Endometrial microvascular endothelial cells (primary cell): ENCODE data around the gene TEPSIN. TPM values are rescaled to one million over a fixed set of nuclear protein-coding genes. Genes with fewer than 3 reads are reported as not detected.
"Not testable (repeated sequence)": the region's sequence is repeated elsewhere in the genome, so short reads cannot be mapped to it uniquely, and the experiment has no call there.

ENCODE experiments used
- in situ Hi-C: cut with HindIII; loops from 2 replicates; pipeline ENCODE4 v1.10.0; 2017; ENCODE audit warnings: low sequenced_read_pairs, low pct_unique_long_range_greater_than_20kb; ENCODE audit errors: inconsistent ontology term
- total RNA-seq: library from RNA; depleted of rRNA; stranded (reverse); fragments of >200 nt; gene quantifications from one replicate; pipeline ENCODE4 v1.2.3, GENCODE V29; 2015; ENCODE audit errors: inconsistent ontology term

The TEPSIN gene
- total RNA-seq, 1 donor from 2014 or later = 29.6 TPM

DNA sequence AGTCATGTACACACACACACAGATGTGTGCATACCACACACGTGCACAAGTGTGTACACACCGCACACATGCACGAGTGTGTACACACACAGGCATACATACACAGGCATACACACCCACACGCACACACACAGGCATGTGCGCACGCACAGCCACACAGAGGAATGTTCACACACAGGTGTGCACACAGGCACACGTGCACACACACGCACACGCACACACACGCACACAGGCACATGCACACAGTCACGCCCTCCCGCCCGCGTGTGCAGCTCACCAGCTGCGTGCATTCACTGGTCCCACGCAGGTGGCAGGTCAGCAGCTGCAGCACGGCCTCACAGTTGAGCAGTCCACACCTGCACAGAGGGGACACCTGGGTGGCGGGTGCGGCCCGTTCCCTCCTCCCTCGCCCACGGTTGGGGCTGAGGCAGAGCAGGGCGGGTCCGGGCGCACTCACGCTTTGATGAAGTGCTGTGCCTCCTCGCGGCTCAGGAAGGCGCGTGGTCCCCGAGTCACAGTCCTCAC lies 7.7 kb downstream of the TEPSIN start:
- in situ Hi-C loops = no loop called here

GRCh38 chr17:81230043-81230820 lies 8.6 kb downstream of the TEPSIN start:
- in situ Hi-C loops = no loop called here

- in situ Hi-C loops = no loop called here
Measured at GRCh38 chr17:81229666-81229920, 9.3 kb downstream of the TEPSIN start.

DNA sequence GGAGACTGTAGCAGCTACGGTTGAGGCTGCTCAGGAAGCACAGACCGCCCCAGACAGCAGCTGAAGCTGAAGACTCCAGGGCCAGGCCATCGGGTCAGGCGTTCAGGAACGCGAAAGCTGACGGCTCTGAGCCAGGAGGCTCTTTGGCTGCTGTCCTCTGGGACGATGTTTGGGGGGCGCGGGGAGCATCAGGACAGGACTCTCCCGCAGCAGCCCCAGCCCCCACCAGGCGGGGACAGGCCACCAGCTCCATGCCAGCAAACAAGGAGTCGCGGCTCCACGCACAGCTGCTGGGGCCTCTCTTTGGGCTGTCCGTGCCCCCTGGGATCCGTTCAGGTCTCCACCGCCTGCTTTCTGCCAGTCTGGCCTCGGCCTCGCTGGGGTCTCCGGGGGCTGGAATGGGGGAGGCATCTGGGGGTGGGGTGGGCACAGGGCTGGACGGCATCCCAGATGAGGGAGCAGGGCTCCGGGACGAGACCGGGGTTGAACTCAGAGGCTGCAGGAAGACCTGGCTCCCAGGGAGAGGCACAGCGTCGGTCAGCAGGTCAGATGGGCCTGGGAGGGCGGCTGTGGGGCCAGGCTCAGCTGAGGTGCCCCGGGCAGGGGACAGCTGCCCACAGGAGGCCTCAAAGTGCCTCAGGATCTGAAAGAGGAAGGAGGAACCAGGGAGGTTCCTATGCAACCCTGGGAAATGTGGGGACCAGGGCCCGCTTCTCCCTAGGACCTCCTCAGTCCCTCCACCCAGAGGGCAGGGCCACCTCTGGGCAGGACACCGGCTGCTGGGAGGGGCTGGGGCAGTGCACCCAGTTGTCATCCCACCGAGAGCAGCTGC lies 9.8 kb downstream of the TEPSIN start:
- in situ Hi-C loops = no loop called here

DNA sequence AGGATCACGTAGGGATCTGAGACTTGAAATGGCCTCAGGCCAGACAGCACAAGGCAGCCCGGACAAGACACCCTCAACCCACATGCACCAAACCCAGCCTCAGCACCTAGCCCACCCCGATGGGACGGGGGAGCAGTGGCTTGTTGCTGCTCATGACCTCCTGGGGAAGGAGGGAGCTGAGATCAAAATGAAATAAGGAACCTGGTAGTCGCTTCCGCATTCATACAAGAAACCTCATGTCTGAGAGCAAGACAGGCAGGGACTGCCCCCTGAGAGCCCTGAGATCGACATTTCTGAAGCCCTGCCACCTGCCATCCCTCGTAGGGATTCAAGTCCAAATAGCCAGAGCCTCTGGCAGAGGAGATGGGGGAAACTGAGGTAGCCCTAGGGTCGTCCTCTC lies 10.4 kb downstream of the TEPSIN start:
- in situ Hi-C loops = no loop called here

DNA sequence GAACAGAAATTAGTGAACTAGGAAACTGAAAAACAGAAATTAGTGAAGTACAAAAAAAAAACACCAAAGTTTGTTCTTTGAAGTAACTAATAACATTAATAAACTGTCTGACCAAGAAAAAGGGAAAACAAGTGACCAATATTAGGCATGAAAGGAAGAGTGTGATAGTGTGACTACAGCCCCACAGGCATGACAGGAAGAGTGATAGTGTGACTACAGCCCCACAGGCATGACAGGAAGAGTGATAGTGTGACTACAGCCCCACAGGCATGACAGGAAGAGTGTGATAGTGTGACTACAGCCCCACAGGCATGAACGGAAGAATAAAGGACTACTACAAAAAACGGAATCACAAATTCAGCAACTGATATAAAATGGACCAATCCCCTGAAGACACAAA lies 11.2 kb downstream of the TEPSIN start:
- in situ Hi-C loops = not testable (repeated sequence)

DNA sequence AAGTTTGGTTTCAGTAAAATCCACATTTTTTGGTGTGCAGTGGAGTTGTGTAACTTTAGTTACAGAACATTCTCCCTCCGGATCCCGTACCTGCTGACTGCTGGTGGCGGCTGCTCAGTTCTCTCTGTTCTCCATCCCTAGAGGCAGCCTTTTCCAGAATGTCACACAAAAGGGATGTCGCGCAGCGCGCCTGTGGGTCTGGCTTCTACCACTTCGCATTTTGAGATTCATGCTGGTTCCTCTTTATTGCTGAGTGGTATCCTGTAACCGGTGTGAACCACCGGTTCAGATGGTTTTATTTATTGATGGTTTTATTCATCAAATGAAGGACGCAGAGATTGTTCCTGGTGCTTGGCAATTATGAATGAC lies 15.1 kb downstream of the TEPSIN start:
- in situ Hi-C loops = no loop called here

DNA sequence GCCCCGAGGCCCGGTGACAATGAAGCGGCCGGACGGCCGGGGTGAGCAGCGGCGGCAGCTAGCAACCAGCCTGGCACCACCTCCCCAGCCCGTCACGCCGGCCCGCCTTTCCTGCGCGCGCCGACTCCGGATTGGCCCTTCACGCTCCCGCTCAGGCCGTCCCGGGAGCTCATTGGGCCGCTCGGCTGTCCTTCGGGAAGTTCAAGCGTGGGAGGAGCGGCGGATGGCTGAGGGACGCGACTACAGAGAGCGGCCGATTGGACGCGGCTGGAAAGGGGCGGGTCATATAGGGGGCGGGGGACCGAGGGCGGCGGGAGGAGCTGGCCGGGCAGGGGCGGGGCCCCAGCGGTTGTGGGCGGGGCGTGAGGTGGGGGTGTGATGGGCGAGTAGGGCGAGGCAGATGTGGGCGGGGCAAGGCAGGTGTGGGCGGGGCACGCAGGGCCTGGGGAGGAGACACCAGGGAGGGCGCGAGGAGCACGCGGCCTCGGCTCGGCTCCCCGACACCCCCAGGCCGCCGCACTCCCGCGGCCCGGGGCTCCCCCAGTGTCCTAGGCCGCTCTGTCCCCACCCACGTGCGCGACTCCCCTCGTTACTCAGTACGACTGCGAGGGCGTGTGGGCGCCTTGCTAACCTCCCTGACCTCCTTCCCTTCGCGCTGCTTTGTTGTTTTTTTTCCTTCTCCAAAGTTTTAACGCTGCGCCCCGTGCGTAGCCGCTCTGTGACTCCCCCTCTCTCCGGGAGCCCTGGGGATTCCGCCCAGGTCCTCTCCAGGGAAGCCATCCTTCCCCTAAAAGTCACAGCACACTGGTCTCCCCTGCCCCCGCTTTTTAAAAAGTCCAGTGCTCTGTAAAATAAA lies 15.7 kb downstream of the TEPSIN start, which contains the start of gene CEP131:
CEP131 (minus strand) TSS at position 60 of the 856 bp plus-strand sequence. CDS start 2,909 bp downstream, outside the sequence.
- in situ Hi-C loops = no loop called here

GRCh38 chr17:81222620-81222905 lies 16.3 kb downstream of the TEPSIN start:
- in situ Hi-C loops = no loop called here

- in situ Hi-C loops = no loop called here
Measured at GRCh38 chr17:81221842-81222619, 16.8 kb downstream of the TEPSIN start.

DNA sequence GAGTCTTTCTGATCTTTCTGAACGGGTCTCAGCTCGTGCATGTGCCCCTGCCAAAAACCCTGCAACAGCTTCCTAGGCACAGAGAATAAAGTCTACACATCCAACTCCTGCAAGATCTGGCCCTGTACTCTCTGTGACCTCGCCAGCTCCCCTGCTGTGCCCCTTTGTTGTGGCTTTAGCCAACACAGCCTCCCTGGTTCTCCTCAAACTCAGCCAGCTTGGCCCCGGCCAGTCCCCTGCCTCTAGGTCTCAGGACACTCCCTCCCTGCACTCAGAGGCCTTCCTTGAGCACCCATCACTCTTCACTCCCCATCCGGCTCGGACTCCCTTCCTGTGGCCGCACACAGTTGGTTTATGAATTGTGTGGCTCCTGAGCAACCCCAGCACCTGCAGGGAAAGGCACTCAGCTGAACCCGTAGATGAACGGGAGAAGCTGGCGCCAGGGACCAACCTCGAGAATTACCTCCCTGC lies 17.4 kb downstream of the TEPSIN start:
- in situ Hi-C loops = no loop called here

- in situ Hi-C loops = no loop called here
Measured at GRCh38 chr17:81219476-81220180, 19.2 kb downstream of the TEPSIN start.

DNA sequence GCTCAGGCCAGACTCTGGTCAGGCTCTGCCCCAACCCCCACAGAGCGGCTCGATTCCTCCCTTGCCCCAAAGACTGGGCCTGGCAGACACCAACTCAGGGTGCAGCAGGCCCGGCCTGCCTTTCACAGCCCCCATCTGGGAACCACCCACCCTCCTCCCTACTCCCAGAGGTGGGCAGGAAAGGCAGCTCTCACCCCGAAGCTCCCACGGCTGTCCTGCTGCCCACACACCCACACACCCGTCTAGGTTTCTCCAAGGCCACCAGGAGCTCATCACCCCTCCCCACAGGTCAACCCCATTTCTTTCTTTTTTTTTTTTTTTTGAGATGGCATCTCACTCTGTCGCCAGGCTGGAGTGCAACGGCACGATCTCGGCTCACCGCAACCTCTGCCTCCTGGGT lies 19.9 kb downstream of the TEPSIN start:
- in situ Hi-C loops = no loop called here

GRCh38 chr17:81218459-81218858 lies 20.4 kb downstream of the TEPSIN start:
- in situ Hi-C loops = no loop called here

DNA sequence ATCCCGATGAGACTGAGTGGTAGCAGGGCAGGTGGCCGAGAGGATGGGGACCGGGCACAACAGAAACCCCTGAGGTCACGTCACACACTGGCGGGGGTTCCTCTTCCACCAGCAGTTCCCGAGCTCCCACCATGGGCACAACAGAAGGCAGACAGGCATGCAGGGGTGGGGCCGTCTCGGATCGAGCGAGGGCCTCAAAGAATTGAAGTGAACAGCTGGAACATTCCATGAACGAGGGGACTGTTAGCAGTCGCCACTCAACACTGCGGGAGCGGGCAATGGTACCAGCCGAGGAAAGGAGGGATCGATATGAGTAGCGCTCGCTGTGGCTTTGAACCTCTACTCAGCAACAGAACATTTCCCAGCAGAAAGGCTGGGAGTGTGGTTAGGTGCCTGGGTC lies 21.4 kb downstream of the TEPSIN start:
- in situ Hi-C loops = no loop called here

- in situ Hi-C loops = no loop called here
Measured at GRCh38 chr17:81213978-81214377, 24.9 kb downstream of the TEPSIN start.

GRCh38 chr17:81212365-81212764 lies 26.5 kb downstream of the TEPSIN start:
- in situ Hi-C loops = no loop called here

GRCh38 chr17:81210868-81211267 lies 28.0 kb downstream of the TEPSIN start:
- in situ Hi-C loops = no loop called here
